Glutamatergic neuron (in vitro differentiated cells): Measurements from ENCODE around the gene COL20A1. TPM values are rescaled to one million over a fixed set of nuclear protein-coding genes. Genes with fewer than 3 reads are reported as not detected.

ENCODE experiments used
- DNase-seq: peaks from one replicate; pipeline ENCODE4 v3.0.0; 2022
- H3K27ac Mint-ChIP-seq: one replicate; pipeline ENCODE4 v1.8.0; 2020; ENCODE audit warnings: mild to moderate bottlenecking, mixed read lengths, inconsistent platforms; ENCODE audit not compliant: unreplicated experiment
- H3K27me3 Mint-ChIP-seq: one replicate; pipeline ENCODE4 v1.8.0; 2020; ENCODE audit warnings: mild to moderate bottlenecking, moderate library complexity, mixed read lengths, inconsistent platforms; ENCODE audit not compliant: unreplicated experiment
- H3K36me3 Mint-ChIP-seq: one replicate; pipeline ENCODE4 v1.8.0; 2020; ENCODE audit warnings: mild to moderate bottlenecking, mixed read lengths, inconsistent platforms; ENCODE audit not compliant: unreplicated experiment
- H3K4me1 Mint-ChIP-seq: one replicate; pipeline ENCODE4 v1.8.0; 2020; ENCODE audit warnings: mild to moderate bottlenecking, low read depth, mixed read lengths, inconsistent platforms; ENCODE audit not compliant: unreplicated experiment
- H3K4me3 Mint-ChIP-seq: one replicate; pipeline ENCODE4 v1.8.0; 2020; ENCODE audit warnings: mild to moderate bottlenecking, mixed read lengths, inconsistent platforms; ENCODE audit not compliant: unreplicated experiment
- H3K9me3 Mint-ChIP-seq: one replicate; pipeline ENCODE4 v1.8.0; 2020; ENCODE audit warnings: mild to moderate bottlenecking, moderate library complexity, mixed read lengths, inconsistent platforms; ENCODE audit not compliant: unreplicated experiment
- microRNA-seq: library from miRNA; unstranded; fragments of <30 nt; microRNA quantifications from one replicate; pipeline ENCODE4, GENCODE V29; 2020; ENCODE audit not compliant: unreplicated experiment
- total RNA-seq: library from RNA; stranded (reverse); fragmentation: NEBNext Ultra II Directional; extraction: Animal tissue kit (Norgen Biotek cat#: 25700); gene quantifications from one replicate; pipeline ENCODE4 v1.2.1, GENCODE V29; 2021; ENCODE audit not compliant: unreplicated experiment
- TF ChIP-seq, protein P1 (sequence below): fragments of 200-600 bp; sonication (generic); IDR thresholded peaks from one replicate; pipeline ENCODE4 v1.5.0; 2021; ENCODE audit not compliant: partially characterized antibody, unreplicated experiment

COL20A1 gene
- total RNA-seq, 1 donor from 2014 or later: 2.1 TPM

DNA sequence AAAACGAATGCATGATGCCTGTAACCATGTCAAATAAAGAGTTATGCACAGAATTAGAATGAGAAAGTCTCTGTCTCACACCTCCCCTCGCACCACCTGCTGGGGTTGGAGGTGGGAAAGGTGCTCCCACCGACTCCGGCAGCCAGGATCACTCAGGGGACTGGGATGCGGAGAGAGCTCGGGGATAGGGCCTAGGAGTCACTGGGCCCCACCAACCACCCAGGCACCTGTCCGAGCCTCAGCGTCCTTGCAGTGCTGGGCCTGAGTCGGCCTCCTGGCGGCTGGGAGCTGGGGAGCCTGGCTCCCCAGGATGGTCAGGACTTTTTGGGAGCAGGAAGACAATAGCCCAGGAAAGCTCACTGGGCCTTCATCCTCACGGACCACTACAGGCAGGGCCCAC is 90.6 kb downstream of the COL20A1 start:
- Mint-ChIP-seq H3K27me3 (peaks cover 8% of the 10 kb centered on the region), H3K4me1 (peaks cover 12% of the 10 kb centered on the region), H3K9me3 (peaks cover 25% of the 10 kb centered on the region), H3K4me3 (no peak overlapping the region), H3K27ac (no peak overlapping the region), H3K36me3 (peaks cover 29% of the 10 kb centered on the region)
- TF ChIP-seq, protein P1, sequence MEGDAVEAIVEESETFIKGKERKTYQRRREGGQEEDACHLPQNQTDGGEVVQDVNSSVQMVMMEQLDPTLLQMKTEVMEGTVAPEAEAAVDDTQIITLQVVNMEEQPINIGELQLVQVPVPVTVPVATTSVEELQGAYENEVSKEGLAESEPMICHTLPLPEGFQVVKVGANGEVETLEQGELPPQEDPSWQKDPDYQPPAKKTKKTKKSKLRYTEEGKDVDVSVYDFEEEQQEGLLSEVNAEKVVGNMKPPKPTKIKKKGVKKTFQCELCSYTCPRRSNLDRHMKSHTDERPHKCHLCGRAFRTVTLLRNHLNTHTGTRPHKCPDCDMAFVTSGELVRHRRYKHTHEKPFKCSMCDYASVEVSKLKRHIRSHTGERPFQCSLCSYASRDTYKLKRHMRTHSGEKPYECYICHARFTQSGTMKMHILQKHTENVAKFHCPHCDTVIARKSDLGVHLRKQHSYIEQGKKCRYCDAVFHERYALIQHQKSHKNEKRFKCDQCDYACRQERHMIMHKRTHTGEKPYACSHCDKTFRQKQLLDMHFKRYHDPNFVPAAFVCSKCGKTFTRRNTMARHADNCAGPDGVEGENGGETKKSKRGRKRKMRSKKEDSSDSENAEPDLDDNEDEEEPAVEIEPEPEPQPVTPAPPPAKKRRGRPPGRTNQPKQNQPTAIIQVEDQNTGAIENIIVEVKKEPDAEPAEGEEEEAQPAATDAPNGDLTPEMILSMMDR: no peak
- no peak for DNase-seq

DNA sequence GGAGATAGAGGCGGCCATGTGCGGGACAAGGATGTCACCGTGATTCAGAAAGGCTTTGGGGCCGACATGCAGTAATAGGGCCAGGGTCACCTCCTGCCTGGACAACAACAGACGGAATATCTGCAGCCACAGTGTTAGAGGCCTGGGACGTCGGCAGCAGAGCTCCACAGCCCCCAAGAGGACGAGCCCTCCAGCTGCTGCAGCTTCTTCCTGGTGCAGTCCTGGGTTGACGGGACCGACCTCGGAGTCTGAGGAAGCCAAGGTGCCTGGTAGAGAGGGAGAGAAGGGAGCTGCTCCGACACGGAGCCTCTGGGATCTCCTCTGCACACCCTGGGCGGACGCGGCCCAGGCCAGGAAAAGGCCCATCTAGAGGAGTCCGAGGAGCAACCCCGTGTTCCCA is 91.3 kb downstream of the COL20A1 start:
- no peak for DNase-seq
- Mint-ChIP-seq H3K4me1 (peaks cover 5% of the 10 kb centered on the region), H3K27ac (no peak overlapping the region), H3K9me3 (peaks cover 24% of the 10 kb centered on the region), H3K27me3 (peaks cover 8% of the 10 kb centered on the region), H3K36me3 (peaks cover 31% of the 10 kb centered on the region), H3K4me3 (no peak overlapping the region)
- TF ChIP-seq, protein P1: no peak

Small RNA genes lying within 50 kb of the gene (microRNA-seq; reads per million reads assigned to microRNA genes)
- 1.8 reads per million, percentile 9 among the genes with 10 or more reads in this experiment for gene MIR4326

Other genes starting within 250 kb of the COL20A1 start
- gene YTHDF1, start 77.1 kb upstream of the COL20A1 start, total RNA-seq: 43.3 TPM
- not detected for gene BIRC7, start 57.3 kb upstream of the COL20A1 start, total RNA-seq
- 183 TPM for gene NKAIN4, start 38.7 kb upstream of the COL20A1 start, total RNA-seq
- 93.6 TPM for gene ARFGAP1, start 20.4 kb upstream of the COL20A1 start, total RNA-seq
- 165 TPM for gene CHRNA4, start 68.2 kb downstream of the COL20A1 start, total RNA-seq
- 354 TPM for gene KCNQ2, start 179.5 kb downstream of the COL20A1 start, total RNA-seq
- gene EEF1A2, start 205.9 kb downstream of the COL20A1 start, total RNA-seq: 55.3 TPM
- gene PPDPF, start 227.6 kb downstream of the COL20A1 start, total RNA-seq: 293 TPM
- 0.17 TPM for gene PTK6, start 244.2 kb downstream of the COL20A1 start, total RNA-seq